H1 (cell line): Measurements from ENCODE around the gene ARHGAP24. TPM values are rescaled to one million over a fixed set of nuclear protein-coding genes. Genes with fewer than 3 reads are reported as not detected.

Source experiments
- polyA plus RNA-seq, 7 experiments: library from polyadenylated mRNA; depleted of rRNA in 3 of 7; stranded (reverse) in 5 of 7; unstranded in 2 of 7; fragments of >200 nt in 5 of 7; fragments of 200-250 nt in 2 of 7; gene quantifications; 1 replicate in 5 of 7; 2 replicates in 1 of 7; 4 replicates in 1 of 7; pipeline versions ENCODE4 v1.2.1 to v1.2.3, GENCODE V29; 2011 to 2013; ENCODE audit warnings: missing spikeins in 2 of 7, mixed read lengths in 2 of 7
- total RNA-seq: library from RNA; stranded (reverse); fragmentation: NEBNext Ultra II Directional; extraction: Animal tissue kit (Norgen Biotek cat#: 25700); gene quantifications from 2 replicates; pipeline ENCODE4 v1.2.1, GENCODE V29; 2021
- TF ChIP-seq, protein P1 (sequence below): fragments of 300-600 bp; sonication (generic); IDR thresholded peaks from 2 replicates; pipeline ENCODE4 v1.7.1; 2012; ENCODE audit warnings: low read length, moderate library complexity, mild to moderate bottlenecking, inconsistent platforms; ENCODE audit not compliant: insufficient replicate concordance

ARHGAP24 gene
- total and polyA plus RNA-seq, 2 of the 8 experiments (the other 6 are each of a cell fraction or from before 2014, with no cell fraction given): 0.08 to 0.50 TPM

DNA sequence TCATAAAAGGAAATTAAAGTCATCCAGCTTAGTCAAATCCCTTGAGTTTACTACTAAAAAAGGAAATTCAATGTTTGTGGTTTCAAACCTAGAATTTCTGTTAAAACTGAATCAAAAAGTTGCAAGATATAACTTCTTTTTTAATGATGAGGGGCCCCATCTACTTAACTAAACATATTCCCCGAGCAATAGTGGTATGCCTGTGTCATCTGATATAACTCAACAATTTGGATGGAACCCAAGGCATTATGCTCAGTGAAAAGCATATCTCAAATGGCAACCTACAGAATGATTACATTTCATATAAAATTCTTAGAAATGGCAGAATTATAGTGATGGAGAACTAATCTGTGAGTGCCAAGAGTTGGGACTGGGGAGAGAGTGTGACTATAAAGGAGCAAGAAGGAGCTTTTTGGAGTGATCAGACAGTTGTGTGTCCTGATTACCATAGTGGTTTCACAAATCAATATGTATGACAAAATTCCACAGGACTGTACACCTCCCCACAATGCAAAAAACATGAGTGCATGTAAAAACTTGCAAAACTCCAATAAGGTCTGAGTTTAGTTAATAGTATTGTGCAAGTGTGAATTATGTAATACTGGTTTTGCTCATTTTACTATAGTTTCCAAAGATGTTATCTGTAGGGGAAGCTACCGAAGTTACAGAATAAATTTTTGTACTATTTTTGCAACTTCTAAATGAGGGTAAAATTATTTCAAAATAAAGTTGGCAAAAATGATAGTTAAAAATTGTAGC, 323.2 kb downstream of the ARHGAP24 start (continued):
- TF ChIP-seq, protein P1, sequence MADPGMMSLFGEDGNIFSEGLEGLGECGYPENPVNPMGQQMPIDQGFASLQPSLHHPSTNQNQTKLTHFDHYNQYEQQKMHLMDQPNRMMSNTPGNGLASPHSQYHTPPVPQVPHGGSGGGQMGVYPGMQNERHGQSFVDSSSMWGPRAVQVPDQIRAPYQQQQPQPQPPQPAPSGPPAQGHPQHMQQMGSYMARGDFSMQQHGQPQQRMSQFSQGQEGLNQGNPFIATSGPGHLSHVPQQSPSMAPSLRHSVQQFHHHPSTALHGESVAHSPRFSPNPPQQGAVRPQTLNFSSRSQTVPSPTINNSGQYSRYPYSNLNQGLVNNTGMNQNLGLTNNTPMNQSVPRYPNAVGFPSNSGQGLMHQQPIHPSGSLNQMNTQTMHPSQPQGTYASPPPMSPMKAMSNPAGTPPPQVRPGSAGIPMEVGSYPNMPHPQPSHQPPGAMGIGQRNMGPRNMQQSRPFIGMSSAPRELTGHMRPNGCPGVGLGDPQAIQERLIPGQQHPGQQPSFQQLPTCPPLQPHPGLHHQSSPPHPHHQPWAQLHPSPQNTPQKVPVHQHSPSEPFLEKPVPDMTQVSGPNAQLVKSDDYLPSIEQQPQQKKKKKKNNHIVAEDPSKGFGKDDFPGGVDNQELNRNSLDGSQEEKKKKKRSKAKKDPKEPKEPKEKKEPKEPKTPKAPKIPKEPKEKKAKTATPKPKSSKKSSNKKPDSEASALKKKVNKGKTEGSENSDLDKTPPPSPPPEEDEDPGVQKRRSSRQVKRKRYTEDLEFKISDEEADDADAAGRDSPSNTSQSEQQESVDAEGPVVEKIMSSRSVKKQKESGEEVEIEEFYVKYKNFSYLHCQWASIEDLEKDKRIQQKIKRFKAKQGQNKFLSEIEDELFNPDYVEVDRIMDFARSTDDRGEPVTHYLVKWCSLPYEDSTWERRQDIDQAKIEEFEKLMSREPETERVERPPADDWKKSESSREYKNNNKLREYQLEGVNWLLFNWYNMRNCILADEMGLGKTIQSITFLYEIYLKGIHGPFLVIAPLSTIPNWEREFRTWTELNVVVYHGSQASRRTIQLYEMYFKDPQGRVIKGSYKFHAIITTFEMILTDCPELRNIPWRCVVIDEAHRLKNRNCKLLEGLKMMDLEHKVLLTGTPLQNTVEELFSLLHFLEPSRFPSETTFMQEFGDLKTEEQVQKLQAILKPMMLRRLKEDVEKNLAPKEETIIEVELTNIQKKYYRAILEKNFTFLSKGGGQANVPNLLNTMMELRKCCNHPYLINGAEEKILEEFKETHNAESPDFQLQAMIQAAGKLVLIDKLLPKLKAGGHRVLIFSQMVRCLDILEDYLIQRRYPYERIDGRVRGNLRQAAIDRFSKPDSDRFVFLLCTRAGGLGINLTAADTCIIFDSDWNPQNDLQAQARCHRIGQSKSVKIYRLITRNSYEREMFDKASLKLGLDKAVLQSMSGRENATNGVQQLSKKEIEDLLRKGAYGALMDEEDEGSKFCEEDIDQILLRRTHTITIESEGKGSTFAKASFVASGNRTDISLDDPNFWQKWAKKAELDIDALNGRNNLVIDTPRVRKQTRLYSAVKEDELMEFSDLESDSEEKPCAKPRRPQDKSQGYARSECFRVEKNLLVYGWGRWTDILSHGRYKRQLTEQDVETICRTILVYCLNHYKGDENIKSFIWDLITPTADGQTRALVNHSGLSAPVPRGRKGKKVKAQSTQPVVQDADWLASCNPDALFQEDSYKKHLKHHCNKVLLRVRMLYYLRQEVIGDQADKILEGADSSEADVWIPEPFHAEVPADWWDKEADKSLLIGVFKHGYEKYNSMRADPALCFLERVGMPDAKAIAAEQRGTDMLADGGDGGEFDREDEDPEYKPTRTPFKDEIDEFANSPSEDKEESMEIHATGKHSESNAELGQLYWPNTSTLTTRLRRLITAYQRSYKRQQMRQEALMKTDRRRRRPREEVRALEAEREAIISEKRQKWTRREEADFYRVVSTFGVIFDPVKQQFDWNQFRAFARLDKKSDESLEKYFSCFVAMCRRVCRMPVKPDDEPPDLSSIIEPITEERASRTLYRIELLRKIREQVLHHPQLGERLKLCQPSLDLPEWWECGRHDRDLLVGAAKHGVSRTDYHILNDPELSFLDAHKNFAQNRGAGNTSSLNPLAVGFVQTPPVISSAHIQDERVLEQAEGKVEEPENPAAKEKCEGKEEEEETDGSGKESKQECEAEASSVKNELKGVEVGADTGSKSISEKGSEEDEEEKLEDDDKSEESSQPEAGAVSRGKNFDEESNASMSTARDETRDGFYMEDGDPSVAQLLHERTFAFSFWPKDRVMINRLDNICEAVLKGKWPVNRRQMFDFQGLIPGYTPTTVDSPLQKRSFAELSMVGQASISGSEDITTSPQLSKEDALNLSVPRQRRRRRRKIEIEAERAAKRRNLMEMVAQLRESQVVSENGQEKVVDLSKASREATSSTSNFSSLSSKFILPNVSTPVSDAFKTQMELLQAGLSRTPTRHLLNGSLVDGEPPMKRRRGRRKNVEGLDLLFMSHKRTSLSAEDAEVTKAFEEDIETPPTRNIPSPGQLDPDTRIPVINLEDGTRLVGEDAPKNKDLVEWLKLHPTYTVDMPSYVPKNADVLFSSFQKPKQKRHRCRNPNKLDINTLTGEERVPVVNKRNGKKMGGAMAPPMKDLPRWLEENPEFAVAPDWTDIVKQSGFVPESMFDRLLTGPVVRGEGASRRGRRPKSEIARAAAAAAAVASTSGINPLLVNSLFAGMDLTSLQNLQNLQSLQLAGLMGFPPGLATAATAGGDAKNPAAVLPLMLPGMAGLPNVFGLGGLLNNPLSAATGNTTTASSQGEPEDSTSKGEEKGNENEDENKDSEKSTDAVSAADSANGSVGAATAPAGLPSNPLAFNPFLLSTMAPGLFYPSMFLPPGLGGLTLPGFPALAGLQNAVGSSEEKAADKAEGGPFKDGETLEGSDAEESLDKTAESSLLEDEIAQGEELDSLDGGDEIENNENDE: no peak
